Prostate gland (tissue), 2 donors: ENCODE measurements around the gene SAMD4A. TPM values are rescaled to one million over a fixed set of nuclear protein-coding genes. Genes with fewer than 3 reads are reported as not detected.

Experiments used
- DNase-seq: peaks from one replicate; pipeline ENCODE4 v3.0.0-alpha.2; 2019; ENCODE audit warnings: low spot score
- H3K27ac ChIP-seq, 2 donors: fragments of 200-600 bp; sonication (generic); 2 replicates each; pipeline ENCODE4 v1.5.1; 2017 to 2019
- H3K27me3 ChIP-seq: fragments of 200-600 bp; sonication (generic); replicated peaks from 2 replicates; pipeline ENCODE4 v1.5.1; 2019; ENCODE audit not compliant: insufficient read depth
- H3K36me3 ChIP-seq, 2 donors: fragments of 200-600 bp; sonication (generic); 1 replicate in 1 of 2; 2 replicates in 1 of 2; pipeline versions ENCODE4 v1.5.1 to v1.8.1; 2017 to 2019
- H3K4me1 ChIP-seq: fragments of 200-600 bp; sonication (generic); replicated peaks from 2 replicates; pipeline ENCODE4 v1.5.1; 2019
- H3K4me3 ChIP-seq, 2 donors: fragments of 200-600 bp; sonication (generic); 2 replicates each; pipeline ENCODE4 v1.5.1; 2017 to 2019
- H3K9me3 ChIP-seq: fragments of 200-600 bp; sonication (generic); 2 replicates; pipeline ENCODE4 v1.5.1; 2017
- POLR2A ChIP-seq: fragments of 450-650 bp; IDR thresholded peaks from one replicate; pipeline ENCODE4 v1.6.1; 2016; ENCODE audit warnings: antibody characterized with exemption, mild to moderate bottlenecking
- POLR2AphosphoS5 ChIP-seq: sonication (generic); formaldehyde crosslinking; IDR thresholded peaks from one replicate; pipeline ENCODE4 v1.6.1; 2017; ENCODE audit warnings: antibody characterized with exemption
- WGBS: methylation state at CpG from one replicate; pipeline ENCODE4 v1.1.5; 2018; 5-methylcytosine and 5-hydroxymethylcytosine counted together
- intact Hi-C: fragments of 100-400 bp; cut with DNase I; formaldehyde crosslinking; loops from one replicate; pipeline ENCODE4 v1.14.2; 2022
- total RNA-seq, 2 donors: library from RNA; depleted of rRNA; stranded (reverse); fragments of >200 nt; gene quantifications; one replicate each; pipeline ENCODE4 v1.1.0, GENCODE V29; 2016
- TF ChIP-seq, protein P1 (sequence below), 4 experiments: fragments of 200-600 bp in 2 of 4; fragments of 450-650 bp in 2 of 4; sonication (generic) in 2 of 4; IDR thresholded peaks; 1 replicate in 3 of 4; 2 replicates in 1 of 4; pipeline ENCODE4 v1.5.1; 2016 to 2019; ENCODE audit warnings: antibody characterized with exemption in 4 of 4, mild to moderate bottlenecking in 2 of 4, moderate library complexity in 2 of 4

The SAMD4A gene
- total RNA-seq, 2 donors from 2014 or later: 18.1 to 38.5 TPM

- Histone ChIP-seq H3K4me3 (no peak overlapping the region), H3K4me1 (no peaks in the 10 kb centered on the region), H3K9me3 (no peaks in the 10 kb centered on the region), H3K27me3 (no peaks in the 10 kb centered on the region), H3K27ac (peak overlapping the region; percentile 47 to 75), H3K36me3 (no peaks in the 10 kb centered on the region)
- TF ChIP-seq POLR2A: no peak
- TF ChIP-seq, protein P1, sequence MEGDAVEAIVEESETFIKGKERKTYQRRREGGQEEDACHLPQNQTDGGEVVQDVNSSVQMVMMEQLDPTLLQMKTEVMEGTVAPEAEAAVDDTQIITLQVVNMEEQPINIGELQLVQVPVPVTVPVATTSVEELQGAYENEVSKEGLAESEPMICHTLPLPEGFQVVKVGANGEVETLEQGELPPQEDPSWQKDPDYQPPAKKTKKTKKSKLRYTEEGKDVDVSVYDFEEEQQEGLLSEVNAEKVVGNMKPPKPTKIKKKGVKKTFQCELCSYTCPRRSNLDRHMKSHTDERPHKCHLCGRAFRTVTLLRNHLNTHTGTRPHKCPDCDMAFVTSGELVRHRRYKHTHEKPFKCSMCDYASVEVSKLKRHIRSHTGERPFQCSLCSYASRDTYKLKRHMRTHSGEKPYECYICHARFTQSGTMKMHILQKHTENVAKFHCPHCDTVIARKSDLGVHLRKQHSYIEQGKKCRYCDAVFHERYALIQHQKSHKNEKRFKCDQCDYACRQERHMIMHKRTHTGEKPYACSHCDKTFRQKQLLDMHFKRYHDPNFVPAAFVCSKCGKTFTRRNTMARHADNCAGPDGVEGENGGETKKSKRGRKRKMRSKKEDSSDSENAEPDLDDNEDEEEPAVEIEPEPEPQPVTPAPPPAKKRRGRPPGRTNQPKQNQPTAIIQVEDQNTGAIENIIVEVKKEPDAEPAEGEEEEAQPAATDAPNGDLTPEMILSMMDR (IDR thresholded peaks at IDR 0.05): no peak
- intact Hi-C loops: no loop called here
- 86% methylated on average over 2 of the region's 2 CpGs for WGBS
- no peak for DNase-seq
Measured at GRCh38 chr14:54687750-54688119, 120.8 kb downstream of the SAMD4A start.

DNA sequence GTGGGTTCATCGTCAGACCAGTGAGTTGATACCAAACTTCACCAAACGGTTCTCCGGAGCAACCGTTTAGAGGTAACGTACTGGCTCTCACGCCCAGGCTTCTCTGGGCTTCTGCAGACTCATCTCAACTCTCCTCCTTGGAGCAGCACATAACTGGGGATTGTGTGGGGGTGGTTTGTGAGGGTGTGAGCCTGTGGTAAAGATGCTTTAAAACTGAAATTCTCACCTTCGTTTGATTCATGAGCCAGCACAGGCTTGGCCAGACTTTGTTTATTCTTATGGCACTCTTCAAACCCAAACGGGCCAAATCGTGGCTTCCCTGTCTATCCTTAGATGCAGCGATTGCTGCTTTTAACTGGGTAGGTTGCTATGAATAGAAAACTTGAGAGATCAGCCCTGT is 121.3 kb downstream of the SAMD4A start:
- Histone ChIP-seq H3K27ac (no peak overlapping the region), H3K27me3 (no peaks in the 10 kb centered on the region), H3K9me3 (no peaks in the 10 kb centered on the region), H3K4me3 (no peak overlapping the region), H3K36me3 (no peaks in the 10 kb centered on the region), H3K4me1 (no peaks in the 10 kb centered on the region)
- 74% methylated on average over 10 of the region's 10 CpGs for WGBS
- intact Hi-C loops: no loop called here
- TF ChIP-seq POLR2A (no peak), POLR2AphosphoS5 (no peak)
- TF ChIP-seq, protein P1 (IDR thresholded peaks at IDR 0.05): no peak
- DNase-seq: no peak

DNA sequence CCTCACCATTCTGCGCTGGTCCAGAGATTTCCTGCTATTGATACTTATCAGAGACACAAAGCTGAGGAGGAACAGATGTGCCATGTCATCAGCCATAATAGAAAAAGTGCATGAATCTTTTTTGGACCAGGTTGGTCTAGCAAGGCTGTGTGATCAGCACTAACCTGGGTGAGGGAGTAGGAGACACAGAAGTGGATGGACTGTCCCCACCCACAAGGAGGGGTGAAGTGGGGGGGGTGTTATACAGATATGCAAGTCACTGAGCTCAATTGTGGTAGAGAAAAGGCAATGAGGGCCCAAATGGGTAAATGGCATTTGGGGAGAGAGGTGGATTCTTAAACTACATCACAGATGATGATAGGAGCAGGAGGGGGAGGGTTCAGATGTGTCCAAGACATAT is 123.0 kb downstream of the SAMD4A start:
- no peak for TF ChIP-seq POLR2A
- no peak for TF ChIP-seq POLR2AphosphoS5
- TF ChIP-seq, protein P1 (IDR thresholded peaks at IDR 0.05): no peak

DNA sequence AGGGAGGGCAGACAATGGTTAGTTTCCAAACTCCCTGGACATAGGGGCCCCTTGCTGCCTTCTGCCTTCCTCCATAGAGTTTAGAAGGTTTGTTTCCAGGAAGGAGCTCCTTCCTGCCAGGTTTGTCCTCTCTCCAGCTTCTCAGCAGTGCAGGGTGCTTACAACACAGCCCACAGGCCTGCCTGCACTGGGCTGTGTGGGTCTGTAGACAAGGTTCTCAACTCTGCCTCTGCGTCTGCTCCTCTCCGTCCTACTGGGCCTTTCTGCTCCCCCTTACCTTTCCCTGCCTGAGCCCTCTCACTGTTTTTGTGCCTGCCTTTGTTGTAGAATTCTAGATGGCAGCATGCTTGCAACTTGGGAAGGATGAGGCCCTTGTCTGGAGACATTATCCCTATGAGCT is 124.0 kb downstream of the SAMD4A start:
- Histone ChIP-seq H3K27me3 (no peaks in the 10 kb centered on the region), H3K4me1 (no peaks in the 10 kb centered on the region), H3K4me3 (no peak overlapping the region), H3K36me3 (no peaks in the 10 kb centered on the region), H3K27ac (no peak overlapping the region), H3K9me3 (no peaks in the 10 kb centered on the region)
- intact Hi-C loops: loop anchor here (5.0 kb wide), 1 partner anchor 81 kb away; no protein-coding TSS in a partner anchor
- TF ChIP-seq, protein P1 (IDR thresholded peaks at IDR 0.05): no peak
- no peak for TF ChIP-seq POLR2A
- no peak for TF ChIP-seq POLR2AphosphoS5
- WGBS: 98% methylated on average over 2 of the region's 2 CpGs
- no peak for DNase-seq

More for the DNA sequence above, 123.0 kb downstream of the SAMD4A start:
- no peaks in the 10 kb centered on the region for H3K27me3 ChIP-seq
- WGBS: 86% methylated on average over 1 of the region's 1 CpG
- H3K9me3 ChIP-seq: no peaks in the 10 kb centered on the region
- no peaks in the 10 kb centered on the region for H3K36me3 ChIP-seq
- H3K4me1 ChIP-seq: no peaks in the 10 kb centered on the region
- intact Hi-C loops: loop anchor here (5.0 kb wide), 1 partner anchor 82 kb away; no protein-coding TSS in a partner anchor
- DNase-seq: no peak
- no peak overlapping the region for H3K27ac ChIP-seq
- no peak overlapping the region for H3K4me3 ChIP-seq

GRCh38 chr14:54691525-54692283 is 124.8 kb downstream of the SAMD4A start:
- no peaks in the 10 kb centered on the region for H3K36me3 ChIP-seq
- H3K27me3 ChIP-seq: no peaks in the 10 kb centered on the region
- DNase-seq: peak; percentile 64
- 51% methylated on average over 5 of the region's 5 CpGs for WGBS
- intact Hi-C loops: loop anchor here (5.0 kb wide), 1 partner anchor 81 kb away; no protein-coding TSS in a partner anchor
- H3K4me1 ChIP-seq: no peaks in the 10 kb centered on the region
- TF ChIP-seq POLR2A (no peak), POLR2AphosphoS5 (peak; percentile 70)
- TF ChIP-seq, protein P1 (IDR thresholded peaks at IDR 0.05): peak; percentile 49 to 84 (median 68)
- no peaks in the 10 kb centered on the region for H3K9me3 ChIP-seq
- H3K4me3 ChIP-seq: no peak overlapping the region
- no peak overlapping the region for H3K27ac ChIP-seq
